Esophagus muscularis mucosa (tissue), 4 donors: ENCODE data around the gene PLA2G10. TPM values are rescaled to one million over a fixed set of nuclear protein-coding genes. Genes with fewer than 3 reads are reported as not detected.
"Not testable (repeated sequence)": the region's sequence is repeated elsewhere in the genome, so short reads cannot be mapped to it uniquely, and the experiment has no call there.

Source experiments
- DNase-seq: peaks from one replicate; pipeline ENCODE4 v3.0.0-alpha.2; 2017; ENCODE audit errors: extremely low spot score
- H3K27ac ChIP-seq, 4 donors: fragments of 200-600 bp; sonication (generic); replicated peaks in 1 of 4; 1 replicate in 3 of 4; 2 replicates in 1 of 4; pipeline ENCODE4 v1.5.1; 2016 to 2019; ENCODE audit warnings: mild to moderate bottlenecking in 1 of 4
- H3K27me3 ChIP-seq, 4 donors: fragments of 200-600 bp; sonication (generic); one replicate each; pipeline versions ENCODE4 v1.5.1 to v1.6.0; 2016 to 2019
- H3K36me3 ChIP-seq, 4 donors: fragments of 200-600 bp; sonication (generic); one replicate each; pipeline ENCODE4 v1.5.1; 2016 to 2019
- H3K4me1 ChIP-seq, 4 donors: fragments of 200-600 bp; sonication (generic); one replicate each; pipeline ENCODE4 v1.5.1; 2016 to 2019
- H3K4me3 ChIP-seq, 4 donors: fragments of 200-600 bp; sonication (generic); 1 replicate in 2 of 4; 2 replicates in 2 of 4; pipeline ENCODE4 v1.5.1; 2016 to 2019; ENCODE audit warnings: mild to moderate bottlenecking in 4 of 4, moderate library complexity in 1 of 4
- H3K9me3 ChIP-seq, 4 donors: fragments of 200-600 bp; sonication (generic); 1 replicate in 3 of 4; 2 replicates in 1 of 4; pipeline ENCODE4 v1.5.1; 2016 to 2019
- EP300 ChIP-seq: sonication (generic); formaldehyde crosslinking; IDR thresholded peaks from one replicate; pipeline ENCODE4 v1.6.1; 2017; ENCODE audit warnings: antibody characterized with exemption
- POLR2A ChIP-seq: fragments of 450-650 bp; IDR thresholded peaks from one replicate; pipeline ENCODE4 v1.6.1; 2017; ENCODE audit warnings: antibody characterized with exemption, moderate library complexity, mild to moderate bottlenecking, low read depth
- POLR2AphosphoS5 ChIP-seq, 2 donors: sonication (generic); formaldehyde crosslinking; IDR thresholded peaks; one replicate each; pipeline ENCODE4 v1.6.1; 2017; ENCODE audit warnings: antibody characterized with exemption in 2 of 2
- WGBS: methylation state at CpG from one replicate; pipeline ENCODE4 v1.1.5; 2018; 5-methylcytosine and 5-hydroxymethylcytosine counted together
- intact Hi-C: fragments of 100-400 bp; cut with DNase I; formaldehyde crosslinking; loops from one replicate; pipeline ENCODE4 v1.15.1; 2023
- total RNA-seq, 4 donors: library from RNA; depleted of rRNA; stranded (reverse); fragments of >200 nt; gene quantifications; one replicate each; pipeline versions ENCODE4 v1.1.0 to v1.2.1, GENCODE V29; 2016
- TF ChIP-seq, protein P1 (sequence below), 3 experiments: fragments of 200-600 bp in 2 of 3; fragments of 450-650 bp in 1 of 3; sonication (generic) in 2 of 3; IDR thresholded peaks; one replicate each; pipeline ENCODE4 v1.5.1; 2017 to 2019; ENCODE audit warnings: antibody characterized with exemption in 3 of 3, mild to moderate bottlenecking in 2 of 3, moderate library complexity in 1 of 3

PLA2G10 gene
- total RNA-seq, 4 donors from 2014 or later: not detected

DNA sequence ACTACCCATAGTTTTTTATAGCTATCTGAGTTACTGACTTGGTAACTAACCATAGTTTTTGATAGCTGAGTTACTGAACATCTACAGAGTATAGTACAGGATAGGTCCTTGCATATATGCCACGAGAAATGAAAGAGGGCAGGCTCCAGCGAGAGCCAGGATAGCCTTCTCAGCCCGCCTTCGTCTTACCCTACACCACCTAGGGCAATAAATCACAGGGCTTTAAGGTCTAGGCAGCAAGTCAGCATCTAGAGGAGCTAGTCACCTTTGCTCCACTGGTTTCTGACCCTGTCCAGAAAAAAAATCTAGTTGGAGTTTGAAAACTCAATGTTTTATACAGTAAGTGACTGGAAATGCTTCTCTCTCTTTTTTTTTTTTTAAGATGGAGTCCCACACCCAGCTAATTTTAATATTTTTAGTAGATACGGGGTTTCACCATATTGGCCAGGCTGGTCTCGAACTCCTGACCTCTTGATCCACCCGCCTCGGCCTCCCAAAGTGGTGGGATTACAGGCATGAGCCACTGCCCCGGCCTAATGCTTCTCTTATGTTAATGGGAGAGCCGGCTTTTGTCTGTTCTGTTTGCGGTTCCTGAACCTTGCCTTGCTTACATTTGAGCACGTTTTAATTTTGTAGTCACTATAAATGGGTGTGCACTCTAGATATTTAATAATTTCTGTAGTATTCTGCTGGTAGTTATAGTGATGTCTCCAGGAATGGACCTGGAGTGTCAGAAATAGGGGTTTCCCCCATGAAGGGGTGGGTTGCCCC lies 58.5 kb downstream of the PLA2G10 start:
- 78% methylated on average over 12 of the region's 12 CpGs for WGBS
- intact Hi-C loops: no loop called here
- TF ChIP-seq EP300: no peak
- TF ChIP-seq, protein P1, sequence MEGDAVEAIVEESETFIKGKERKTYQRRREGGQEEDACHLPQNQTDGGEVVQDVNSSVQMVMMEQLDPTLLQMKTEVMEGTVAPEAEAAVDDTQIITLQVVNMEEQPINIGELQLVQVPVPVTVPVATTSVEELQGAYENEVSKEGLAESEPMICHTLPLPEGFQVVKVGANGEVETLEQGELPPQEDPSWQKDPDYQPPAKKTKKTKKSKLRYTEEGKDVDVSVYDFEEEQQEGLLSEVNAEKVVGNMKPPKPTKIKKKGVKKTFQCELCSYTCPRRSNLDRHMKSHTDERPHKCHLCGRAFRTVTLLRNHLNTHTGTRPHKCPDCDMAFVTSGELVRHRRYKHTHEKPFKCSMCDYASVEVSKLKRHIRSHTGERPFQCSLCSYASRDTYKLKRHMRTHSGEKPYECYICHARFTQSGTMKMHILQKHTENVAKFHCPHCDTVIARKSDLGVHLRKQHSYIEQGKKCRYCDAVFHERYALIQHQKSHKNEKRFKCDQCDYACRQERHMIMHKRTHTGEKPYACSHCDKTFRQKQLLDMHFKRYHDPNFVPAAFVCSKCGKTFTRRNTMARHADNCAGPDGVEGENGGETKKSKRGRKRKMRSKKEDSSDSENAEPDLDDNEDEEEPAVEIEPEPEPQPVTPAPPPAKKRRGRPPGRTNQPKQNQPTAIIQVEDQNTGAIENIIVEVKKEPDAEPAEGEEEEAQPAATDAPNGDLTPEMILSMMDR (IDR thresholded peaks at IDR 0.05): no peak
- TF ChIP-seq POLR2AphosphoS5 (IDR thresholded peaks at IDR 0.05): no peak
- TF ChIP-seq POLR2A: no peak
- peaks cover 31 to 57% (median 53%) of the 10 kb centered on the region in 4 donors for H3K4me1 ChIP-seq
- no peaks in the 10 kb centered on the region for H3K9me3 ChIP-seq
- no peak overlapping the region for H3K4me3 ChIP-seq
- peak overlapping the region in 2 of 4 donors; percentile 26 to 97 for H3K27ac ChIP-seq
- no peak for DNase-seq
- peaks cover 6 to 25% (median 15%) of the 10 kb centered on the region in 4 donors for H3K36me3 ChIP-seq
- no peaks in the 10 kb centered on the region for H3K27me3 ChIP-seq

DNA sequence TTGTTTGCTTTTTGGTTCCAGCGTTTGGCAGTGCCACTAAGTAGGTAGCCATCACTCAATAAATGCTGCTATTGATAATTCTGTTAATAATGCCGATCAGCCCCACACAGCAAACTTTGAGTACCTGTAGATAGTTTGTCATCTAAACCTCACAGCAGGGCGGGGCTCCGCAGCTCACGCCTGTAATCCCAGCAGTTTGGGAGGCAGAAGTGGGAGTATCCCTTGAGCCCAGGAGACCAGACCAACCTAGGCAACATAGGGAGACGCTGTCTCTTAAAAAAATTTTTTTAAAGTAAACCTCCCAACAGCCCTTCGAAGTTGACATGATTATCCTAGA lies 59.8 kb downstream of the PLA2G10 start:
- H3K27ac ChIP-seq: peak overlapping the region; percentile 30 to 97 (median 94)
- H3K36me3 ChIP-seq: peaks cover 6 to 15% (median 10%) of the 10 kb centered on the region in 4 donors
- no peak for TF ChIP-seq POLR2AphosphoS5 (IDR thresholded peaks at IDR 0.05)
- no peak for TF ChIP-seq EP300
- TF ChIP-seq POLR2A: no peak
- TF ChIP-seq, protein P1 (IDR thresholded peaks at IDR 0.05): no peak
- H3K4me3 ChIP-seq: peak overlapping the region; percentile 73 to 96 (median 92)
- H3K9me3 ChIP-seq: no peaks in the 10 kb centered on the region
- intact Hi-C loops: no loop called here
- H3K27me3 ChIP-seq: no peaks in the 10 kb centered on the region
- DNase-seq: no peak
- WGBS: 67% methylated on average over 7 of the region's 7 CpGs
- H3K4me1 ChIP-seq: peaks cover 37 to 64% (median 58%) of the 10 kb centered on the region in 4 donors

DNA sequence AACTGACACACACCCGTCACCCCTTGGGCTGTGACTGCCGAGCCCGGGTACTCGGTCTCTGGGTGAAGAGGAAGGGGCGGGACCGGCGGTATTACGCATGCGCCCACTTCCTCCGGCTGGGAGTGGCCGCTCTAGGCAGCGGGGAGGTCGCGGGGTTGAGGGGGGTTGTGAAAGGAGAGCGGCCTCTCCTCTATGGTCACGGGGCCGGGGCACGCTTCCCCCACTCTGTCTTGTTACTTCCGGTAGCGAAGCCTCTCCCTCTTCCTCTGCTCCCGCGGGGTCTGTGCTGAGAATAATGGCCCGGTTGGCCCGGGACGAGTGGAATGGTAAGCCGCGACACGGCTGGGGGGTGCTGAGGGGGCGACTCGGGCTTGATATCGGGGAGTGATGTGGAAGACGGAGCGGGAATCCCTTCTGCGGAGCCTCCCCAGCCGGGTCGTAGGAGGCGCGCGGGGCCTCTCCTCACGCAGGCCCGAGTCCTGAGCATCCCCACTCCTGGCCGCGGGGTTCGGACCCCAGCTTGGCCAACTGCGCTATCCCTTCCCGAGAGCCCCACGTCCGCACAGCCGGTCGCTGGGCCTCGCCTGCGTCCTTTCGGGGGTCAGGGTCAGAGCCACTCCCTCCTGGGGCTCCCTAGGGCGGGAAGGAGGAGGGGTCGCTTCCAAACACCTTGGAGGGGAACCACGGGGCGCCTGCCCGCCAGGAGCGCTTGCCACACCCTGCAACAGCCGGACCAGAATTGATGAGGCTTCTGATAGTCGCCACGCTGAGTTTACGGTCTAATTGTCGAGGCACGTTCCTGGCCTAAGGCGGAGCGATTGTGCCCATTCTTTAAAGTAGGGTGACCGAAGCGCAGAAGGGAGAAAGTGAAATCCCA lies 61.2 kb downstream of the PLA2G10 start, which contains the start of gene BFAR:
BFAR (plus strand) TSS at position 259 of the 877 bp plus-strand sequence. CDS start 11,396 bp downstream, outside the sequence.
- H3K4me1 ChIP-seq: peaks cover 45 to 78% (median 69%) of the 10 kb centered on the region in 4 donors
- WGBS: under 1% methylated on average over 44 of the region's 69 CpGs

DNA sequence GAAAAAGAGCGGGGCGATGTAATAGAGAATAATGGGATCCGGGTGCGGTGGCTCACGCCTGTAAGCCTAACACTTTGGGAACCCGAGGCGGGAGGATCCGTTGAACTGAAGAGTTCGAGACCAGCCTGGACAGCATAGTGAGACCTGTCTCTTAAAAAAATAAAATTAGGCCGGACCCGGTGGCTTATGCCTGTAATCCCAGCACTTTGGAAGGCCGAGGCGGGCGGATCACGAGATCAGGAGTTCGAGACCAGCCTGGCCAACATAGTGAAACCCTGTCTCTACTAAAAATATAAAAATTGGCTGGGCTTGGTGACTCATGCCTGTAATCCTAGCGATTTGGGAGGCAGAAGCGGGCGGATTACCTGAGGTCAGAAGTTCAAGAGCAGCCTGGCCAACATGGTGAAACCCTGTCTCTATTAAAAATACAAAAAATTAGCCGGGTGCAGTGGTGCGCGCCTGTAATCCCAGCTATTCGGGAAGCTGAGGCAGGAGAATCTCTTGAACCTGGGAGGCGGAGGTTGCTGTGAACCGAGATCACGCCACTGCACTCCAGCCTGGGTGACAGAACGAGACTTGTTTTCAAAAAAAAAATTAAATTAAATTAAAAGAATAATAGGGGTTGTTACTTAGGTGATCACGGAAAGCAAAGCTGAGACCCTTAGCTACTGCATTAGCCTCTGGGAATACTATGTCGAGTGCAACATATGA lies 63.3 kb downstream of the PLA2G10 start:
- intact Hi-C loops, DNase-seq, H3K27me3 ChIP-seq, H3K9me3 ChIP-seq: not testable (repeated sequence)
- Histone ChIP-seq H3K36me3 (peaks cover 11 to 24% (median 22%) of the 10 kb centered on the region in 4 donors), H3K4me3 (peak overlapping the region; percentile 75 to 89 (median 83)), H3K4me1 (peaks cover 42 to 68% (median 57%) of the 10 kb centered on the region in 4 donors), H3K27ac (peak overlapping the region; percentile 88 to 94 (median 90))
- 82% methylated on average over 29 of the region's 29 CpGs for WGBS

More for the DNA sequence above, 61.2 kb downstream of the PLA2G10 start, which contains the start of gene BFAR:
- TF ChIP-seq, protein P1 (IDR thresholded peaks at IDR 0.05): no peak
- TF ChIP-seq POLR2AphosphoS5 (IDR thresholded peaks at IDR 0.05): peak; percentile 100
- Histone ChIP-seq H3K9me3 (no peaks in the 10 kb centered on the region), H3K27ac (peak within 1 kb of the TSS; percentile 92 to 97 (median 94)), H3K4me3 (peak within 1 kb of the TSS; percentile 73 to 96 (median 92)), H3K27me3 (no peaks in the 10 kb centered on the region), H3K36me3 (peaks cover 3 to 4% (median 3%) of the 10 kb centered on the region in 4 donors)
- DNase-seq: peak; percentile 100
- intact Hi-C loops: no loop called here
